Stimulated activated CD4-positive, alpha-beta T cell treated with anti-CD3 and anti-CD28 coated beads, Interleukin-2, amount 100 ng/mL, for 4 hours (primary cell): ENCODE measurements around the gene BAZ2A.
"Not testable (repeated sequence)": the region's sequence is repeated elsewhere in the genome, so short reads cannot be mapped to it uniquely, and the experiment has no call there.

Experiments
- DNase-seq: peaks from one replicate; pipeline ENCODE4 v3.0.0-alpha.2; 2020; ENCODE audit warnings: low read depth

The BAZ2A gene

GRCh38 chr12:56593909-56594621, 36.1 kb downstream of the BAZ2A start:
- peak; percentile 37 for DNase-seq

- no peak for DNase-seq
Measured at GRCh38 chr12:56591961-56592360, 38.2 kb downstream of the BAZ2A start.

- no peak for DNase-seq
Measured at GRCh38 chr12:56591126-56591525, 39.0 kb downstream of the BAZ2A start.

- no peak for DNase-seq
Measured at GRCh38 chr12:56590237-56590830, 39.8 kb downstream of the BAZ2A start.

- DNase-seq = no peak
Measured at GRCh38 chr12:56589783-56590182, 40.3 kb downstream of the BAZ2A start.

- no peak for DNase-seq
Measured at GRCh38 chr12:56585098-56585497, 45.0 kb downstream of the BAZ2A start.

- no peak for DNase-seq
Measured at GRCh38 chr12:56581418-56582145, 48.5 kb downstream of the BAZ2A start.

GRCh38 chr12:56578983-56579546, 51.1 kb downstream of the BAZ2A start:
- no peak for DNase-seq

GRCh38 chr12:56577248-56577647, 52.9 kb downstream of the BAZ2A start:
- not testable (repeated sequence) for DNase-seq

GRCh38 chr12:56574210-56574609, 55.9 kb downstream of the BAZ2A start:
- no peak for DNase-seq

- DNase-seq = no peak
Measured at GRCh38 chr12:56572288-56572687, 57.8 kb downstream of the BAZ2A start.

- no peak for DNase-seq
Measured at GRCh38 chr12:56571121-56571520, 59.0 kb downstream of the BAZ2A start.

- DNase-seq = no peak
Measured at GRCh38 chr12:56568146-56568545, 62.0 kb downstream of the BAZ2A start.

- no peak for DNase-seq
Measured at GRCh38 chr12:56565510-56566101, 64.5 kb downstream of the BAZ2A start.

GRCh38 chr12:56551070-56551469, 79.1 kb downstream of the BAZ2A start:
- no peak for DNase-seq

GRCh38 chr12:56546680-56547079, 83.4 kb downstream of the BAZ2A start:
- DNase-seq = no peak
